ENCODE results near the gene WAPL. TPM values are rescaled to one million over a fixed set of nuclear protein-coding genes. Genes with fewer than 3 reads are reported as not detected.

The WAPL gene
- polyA plus RNA-seq, 1 donor from 2014 or later: 30.6 TPM

DNA sequence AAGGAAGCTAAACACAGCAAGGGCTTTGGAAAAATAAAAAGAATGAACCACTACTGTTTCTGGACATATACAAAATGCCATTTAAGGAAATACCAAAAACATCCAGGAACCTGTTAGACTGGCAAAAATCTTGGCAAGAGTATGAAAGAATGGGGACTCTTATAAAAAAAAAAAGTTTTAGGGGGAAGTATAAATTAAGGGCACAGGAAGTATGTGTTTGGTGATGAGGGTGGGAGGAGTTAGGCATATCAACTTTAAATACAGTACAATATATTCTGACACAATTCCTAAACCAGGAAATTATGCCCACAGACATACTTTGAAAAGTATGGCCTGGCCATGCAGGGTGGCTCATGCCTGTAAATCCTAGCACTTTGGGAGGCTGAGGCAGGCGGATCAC is 74.2 kb downstream of the WAPL start:
- Histone ChIP-seq H3K27ac (ENCODE audit: low read length) (no peak overlapping the region), H3K79me2 (replicated peaks; ENCODE audit: insufficient read depth, low read length) (no peaks in the 10 kb centered on the region), H3K9ac (ENCODE audit: low read length) (no peak overlapping the region), H4K20me1 (ENCODE audit: insufficient read depth) (no peaks in the 10 kb centered on the region), H3K4me2 (ENCODE audit: low read length) (no peak overlapping the region), H3K36me3 (ENCODE audit: insufficient read depth, low read length) (no peaks in the 10 kb centered on the region), H3K9me2 (ENCODE audit: insufficient read depth, low read length) (no peaks in the 10 kb centered on the region), H3K27me3 (ENCODE audit: insufficient read depth, low read depth, low read length) (no peaks in the 10 kb centered on the region), H3K4me3 (ENCODE audit: low read length) (no peak overlapping the region), H3F3A (ENCODE audit: insufficient read depth, low read length, poor library complexity, severe bottlenecking) (no peaks in the 10 kb centered on the region), H2AFZ (ENCODE audit: low read depth, low read length) (no peak overlapping the region), H3K9me3 (ENCODE audit: low read length) (no peaks in the 10 kb centered on the region)
- TF ChIP-seq CTCF (IDR thresholded peaks at IDR 0.05; ENCODE audit: poor library complexity, severe bottlenecking) (no peak), TAF1 (IDR thresholded peaks at IDR 0.05; ENCODE audit: low read depth) (no peak), REST (IDR thresholded peaks at IDR 0.05; ENCODE audit: borderline replicate concordance) (no peak), RAD21 (conservative IDR thresholded peaks at IDR 0.05) (no peak), EP300 (conservative IDR thresholded peaks at IDR 0.05; ENCODE audit: poor library complexity, severe bottlenecking) (no peak), POLR2AphosphoS5 (IDR thresholded peaks at IDR 0.05) (no peak), SMC3 (conservative IDR thresholded peaks at IDR 0.05; ENCODE audit: poor library complexity) (no peak), MXI1 (conservative IDR thresholded peaks at IDR 0.05; ENCODE audit: poor library complexity, severe bottlenecking) (no peak), EZH2 (IDR thresholded peaks at IDR 0.05; ENCODE audit: borderline replicate concordance, insufficient read depth, low read length, poor library complexity, severe bottlenecking) (no peak)

DNA sequence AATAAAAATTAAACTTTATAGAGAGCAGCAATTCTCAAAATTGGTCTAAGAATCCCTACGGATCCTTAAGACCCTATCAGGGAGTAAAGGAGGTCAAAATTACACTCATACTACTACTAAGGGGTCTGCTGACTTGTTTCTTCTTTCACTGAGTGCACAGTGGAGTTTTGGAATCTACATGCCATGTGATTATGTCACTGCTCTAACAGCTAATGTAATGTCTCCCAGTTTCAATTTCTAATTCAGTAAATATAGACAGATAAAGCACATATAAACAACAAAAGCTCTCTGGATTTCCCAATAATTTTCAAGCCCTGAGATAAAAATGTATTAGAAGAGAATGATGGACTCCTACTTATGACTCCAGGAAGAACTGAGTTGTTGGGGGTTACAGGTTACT is 74.6 kb downstream of the WAPL start:
- Histone ChIP-seq H3K9me2 (ENCODE audit: insufficient read depth, low read length) (no peaks in the 10 kb centered on the region), H3K27me3 (ENCODE audit: insufficient read depth, low read depth, low read length) (no peaks in the 10 kb centered on the region), H3K4me3 (ENCODE audit: low read length) (no peak overlapping the region), H4K20me1 (ENCODE audit: insufficient read depth) (no peaks in the 10 kb centered on the region), H3K9ac (ENCODE audit: low read length) (no peak overlapping the region), H3F3A (ENCODE audit: insufficient read depth, low read length, poor library complexity, severe bottlenecking) (no peaks in the 10 kb centered on the region), H3K9me3 (ENCODE audit: low read length) (no peaks in the 10 kb centered on the region), H3K27ac (ENCODE audit: low read length) (no peak overlapping the region), H3K79me2 (replicated peaks; ENCODE audit: insufficient read depth, low read length) (no peaks in the 10 kb centered on the region), H3K4me2 (ENCODE audit: low read length) (no peak overlapping the region), H2AFZ (ENCODE audit: low read depth, low read length) (no peak overlapping the region), H3K36me3 (ENCODE audit: insufficient read depth, low read length) (peaks cover under 1% of the 10 kb centered on the region)
- TF ChIP-seq EZH2 (IDR thresholded peaks at IDR 0.05; ENCODE audit: borderline replicate concordance, insufficient read depth, low read length, poor library complexity, severe bottlenecking) (no peak), MXI1 (conservative IDR thresholded peaks at IDR 0.05; ENCODE audit: poor library complexity, severe bottlenecking) (no peak), RAD21 (conservative IDR thresholded peaks at IDR 0.05) (no peak), TAF1 (IDR thresholded peaks at IDR 0.05; ENCODE audit: low read depth) (no peak), REST (IDR thresholded peaks at IDR 0.05; ENCODE audit: borderline replicate concordance) (no peak), POLR2AphosphoS5 (IDR thresholded peaks at IDR 0.05) (no peak), EP300 (conservative IDR thresholded peaks at IDR 0.05; ENCODE audit: poor library complexity, severe bottlenecking) (no peak), CTCF (IDR thresholded peaks at IDR 0.05; ENCODE audit: poor library complexity, severe bottlenecking) (no peak), SMC3 (conservative IDR thresholded peaks at IDR 0.05; ENCODE audit: poor library complexity) (no peak)

Data from neural cell (in vitro differentiated cells).